ENCODE data around the gene KIF16B. TPM values are rescaled to one million over a fixed set of nuclear protein-coding genes. Genes with fewer than 3 reads are reported as not detected.

The KIF16B gene
- total RNA-seq, 4 donors from 2014 or later, result 19.9 to 40.2 (median 20.5) TPM

DNA sequence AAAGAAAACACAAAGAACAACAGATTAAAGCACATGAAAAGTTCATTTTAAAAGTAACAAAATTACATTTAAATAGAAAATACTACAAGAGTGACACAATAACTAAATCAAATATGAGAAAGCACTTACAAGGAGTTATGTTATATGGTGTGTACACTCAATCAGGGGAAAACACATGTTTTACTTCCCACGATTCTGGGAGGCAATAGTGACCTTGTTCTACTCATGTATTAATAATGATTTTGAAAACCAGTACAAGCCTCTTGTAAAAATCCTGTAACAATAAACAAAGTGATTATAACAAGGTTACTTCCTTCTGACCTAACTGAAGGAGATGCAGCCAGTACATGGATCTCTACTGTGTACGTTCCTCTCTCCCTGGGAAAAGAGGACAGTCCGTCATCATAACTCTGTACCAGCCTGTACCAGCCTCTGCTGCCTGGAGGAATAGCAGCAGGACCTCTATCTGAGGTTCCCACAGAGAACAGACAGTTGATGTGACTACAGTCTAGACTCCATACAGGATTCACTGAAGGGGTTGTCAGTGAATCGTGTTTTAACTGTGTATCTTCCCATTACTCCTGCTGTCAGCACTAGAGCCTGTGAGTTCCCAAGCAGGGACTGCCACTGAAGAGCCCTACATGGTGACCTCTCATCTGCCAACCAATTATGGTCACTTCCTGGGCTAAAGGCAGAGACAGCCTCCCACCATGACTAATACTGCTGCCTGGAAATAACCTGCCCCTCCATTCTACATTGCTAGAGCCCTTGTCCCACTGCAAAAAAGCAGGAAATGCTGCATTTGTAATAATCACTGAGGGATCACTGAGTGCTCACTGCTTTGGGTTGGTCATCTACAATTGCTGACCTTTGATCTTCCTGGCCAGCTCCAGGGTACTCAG is 149.7 kb downstream of the KIF16B start:
- no peaks in the 10 kb centered on the region for H3K4me1 ChIP-seq
- TF ChIP-seq, protein P1, sequence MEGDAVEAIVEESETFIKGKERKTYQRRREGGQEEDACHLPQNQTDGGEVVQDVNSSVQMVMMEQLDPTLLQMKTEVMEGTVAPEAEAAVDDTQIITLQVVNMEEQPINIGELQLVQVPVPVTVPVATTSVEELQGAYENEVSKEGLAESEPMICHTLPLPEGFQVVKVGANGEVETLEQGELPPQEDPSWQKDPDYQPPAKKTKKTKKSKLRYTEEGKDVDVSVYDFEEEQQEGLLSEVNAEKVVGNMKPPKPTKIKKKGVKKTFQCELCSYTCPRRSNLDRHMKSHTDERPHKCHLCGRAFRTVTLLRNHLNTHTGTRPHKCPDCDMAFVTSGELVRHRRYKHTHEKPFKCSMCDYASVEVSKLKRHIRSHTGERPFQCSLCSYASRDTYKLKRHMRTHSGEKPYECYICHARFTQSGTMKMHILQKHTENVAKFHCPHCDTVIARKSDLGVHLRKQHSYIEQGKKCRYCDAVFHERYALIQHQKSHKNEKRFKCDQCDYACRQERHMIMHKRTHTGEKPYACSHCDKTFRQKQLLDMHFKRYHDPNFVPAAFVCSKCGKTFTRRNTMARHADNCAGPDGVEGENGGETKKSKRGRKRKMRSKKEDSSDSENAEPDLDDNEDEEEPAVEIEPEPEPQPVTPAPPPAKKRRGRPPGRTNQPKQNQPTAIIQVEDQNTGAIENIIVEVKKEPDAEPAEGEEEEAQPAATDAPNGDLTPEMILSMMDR (IDR thresholded peaks at IDR 0.05), result no peak
- TF ChIP-seq EP300 (IDR thresholded peaks at IDR 0.05), result no peak
- TF ChIP-seq POLR2A (IDR thresholded peaks at IDR 0.05), result no peak
- peaks cover 0 to 10% (median 0%) of the 10 kb centered on the region in 4 donors for H3K9me3 ChIP-seq
- H3K27me3 ChIP-seq, result no peaks in the 10 kb centered on the region
- no peak overlapping the region for H3K4me3 ChIP-seq
- H3K36me3 ChIP-seq, result peaks cover 0 to 72% (median 14%) of the 10 kb centered on the region in 3 donors
- 89 to 90% methylated on average over 4 of the region's 4 CpGs for WGBS, 2 donors
- DNase-seq (ENCODE audit: low spot score in 2 of 2), result no peak
- H3K27ac ChIP-seq, result no peak overlapping the region

DNA sequence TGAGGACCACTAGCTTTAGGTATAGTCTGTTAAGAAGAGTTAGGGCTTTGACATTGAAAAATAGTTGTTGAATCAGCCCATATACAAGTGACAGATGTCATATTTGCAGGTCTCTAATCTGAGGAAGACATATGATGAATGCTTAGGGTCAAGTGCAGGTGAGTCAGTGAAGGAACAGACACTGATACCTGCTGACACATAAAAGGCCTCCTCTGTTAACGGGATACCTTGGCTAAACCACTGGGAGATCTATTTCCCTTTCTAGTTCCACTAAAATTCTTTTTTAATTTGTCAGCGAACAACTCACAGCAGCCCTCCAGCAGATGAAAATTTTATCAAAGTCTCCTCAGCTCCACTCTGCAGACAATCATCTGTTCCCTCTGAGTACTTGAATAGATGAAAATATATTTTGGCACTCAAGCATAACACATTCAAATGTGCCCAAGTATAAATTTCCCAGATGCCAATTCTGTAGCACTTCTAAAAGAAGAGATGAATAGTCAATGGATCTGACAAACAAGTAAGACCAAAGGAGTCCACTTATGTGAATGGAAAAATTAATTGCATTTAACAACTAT is 154.0 kb downstream of the KIF16B start:
- no peaks in the 10 kb centered on the region for H3K27me3 ChIP-seq
- WGBS, 2 donors, result 83 to 92% methylated on average over 2 of the region's 2 CpGs
- H3K36me3 ChIP-seq, result peaks cover 0 to 39% (median 4%) of the 10 kb centered on the region in 3 donors
- H3K4me3 ChIP-seq, result no peak overlapping the region
- H3K9me3 ChIP-seq, result peaks cover 0 to 10% (median 0%) of the 10 kb centered on the region in 4 donors
- no peak overlapping the region for H3K27ac ChIP-seq
- TF ChIP-seq, protein P1 (IDR thresholded peaks at IDR 0.05), result no peak
- TF ChIP-seq EP300 (IDR thresholded peaks at IDR 0.05), result no peak
- no peak for TF ChIP-seq POLR2A (IDR thresholded peaks at IDR 0.05)
- no peak for DNase-seq (ENCODE audit: low spot score in 2 of 2)
- no peaks in the 10 kb centered on the region for H3K4me1 ChIP-seq

DNA sequence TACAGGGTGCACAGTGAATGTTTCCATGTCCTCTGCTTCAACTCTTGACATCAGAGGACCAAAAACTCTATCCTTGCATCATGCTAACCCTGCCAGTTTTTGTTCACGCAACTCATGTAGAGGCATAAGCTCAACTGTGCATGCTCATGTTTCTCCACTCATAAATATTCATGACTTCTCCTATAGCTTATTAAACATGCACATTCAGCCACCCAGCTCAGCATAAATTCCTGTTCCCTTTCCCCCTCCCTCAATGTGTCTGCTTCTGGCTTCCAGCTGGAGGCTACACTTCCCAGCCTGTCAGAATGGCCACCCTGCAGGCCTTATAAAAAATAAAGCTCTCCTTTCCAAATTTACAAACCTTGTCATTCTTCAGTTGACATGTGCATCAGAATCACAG is 154.6 kb downstream of the KIF16B start:
- H3K9me3 ChIP-seq, result peaks cover 0 to 7% (median 0%) of the 10 kb centered on the region in 4 donors
- H3K4me1 ChIP-seq, result no peaks in the 10 kb centered on the region
- peaks cover 0 to 33% (median 0%) of the 10 kb centered on the region in 3 donors for H3K36me3 ChIP-seq
- WGBS, 2 donors, result 95 to 100% methylated on average over 1 of the region's 1 CpG
- H3K27ac ChIP-seq, result no peak overlapping the region
- no peak for DNase-seq (ENCODE audit: low spot score in 2 of 2)
- no peak for TF ChIP-seq POLR2A (IDR thresholded peaks at IDR 0.05)
- TF ChIP-seq, protein P1 (IDR thresholded peaks at IDR 0.05), result no peak
- TF ChIP-seq EP300 (IDR thresholded peaks at IDR 0.05), result no peak
- no peaks in the 10 kb centered on the region for H3K27me3 ChIP-seq
- H3K4me3 ChIP-seq, result no peak overlapping the region

DNA sequence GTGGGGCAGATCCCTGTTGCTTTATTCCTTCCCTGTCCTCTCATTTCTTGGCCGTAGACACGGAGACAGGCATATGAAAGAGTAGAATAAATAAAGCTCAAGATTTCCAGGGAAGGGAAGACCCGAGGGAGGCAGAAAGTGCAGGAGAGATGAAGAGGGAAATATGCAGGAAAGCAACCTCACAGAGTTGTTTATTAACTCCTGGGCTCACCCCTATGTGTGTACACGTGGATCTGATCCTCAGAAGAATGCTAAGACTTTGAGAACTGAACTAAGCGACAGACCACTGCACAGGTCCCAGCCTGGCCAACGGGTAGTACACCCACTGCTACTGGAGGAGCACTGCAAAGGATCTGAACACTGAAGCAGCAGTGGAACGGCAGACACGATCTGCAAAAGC is 156.2 kb downstream of the KIF16B start:
- Histone ChIP-seq H3K27ac (no peak overlapping the region), H3K4me3 (no peak overlapping the region), H3K4me1 (no peaks in the 10 kb centered on the region), H3K27me3 (no peaks in the 10 kb centered on the region), H3K36me3 (peaks cover 0 to 24% (median 0%) of the 10 kb centered on the region in 3 donors), H3K9me3 (no peaks in the 10 kb centered on the region)
- TF ChIP-seq, protein P1 (IDR thresholded peaks at IDR 0.05), result no peak
- TF ChIP-seq EP300 (IDR thresholded peaks at IDR 0.05) (no peak), POLR2A (IDR thresholded peaks at IDR 0.05) (no peak)
- WGBS, 2 donors, result 75 to 77% methylated on average over 8 of the region's 8 CpGs
- DNase-seq (ENCODE audit: low spot score in 2 of 2), result no peak
